HG03457 (cell line): ENCODE data around the gene CARD11.
"Not testable (repeated sequence)": the region's sequence is repeated elsewhere in the genome, so short reads cannot be mapped to it uniquely, and the experiment has no call there.

ENCODE experiments used
- ATAC-seq: cut with Tn5 transposase; IDR thresholded peaks from one replicate; pipeline ENCODE4 v1.9.1; 2021; ENCODE audit warnings: moderate number of reproducible peaks; ENCODE audit not compliant: unreplicated experiment

CARD11 gene

GRCh38 chr7:3021825-3022224, 21.8 kb downstream of the CARD11 start:
- ATAC-seq = no peak

DNA sequence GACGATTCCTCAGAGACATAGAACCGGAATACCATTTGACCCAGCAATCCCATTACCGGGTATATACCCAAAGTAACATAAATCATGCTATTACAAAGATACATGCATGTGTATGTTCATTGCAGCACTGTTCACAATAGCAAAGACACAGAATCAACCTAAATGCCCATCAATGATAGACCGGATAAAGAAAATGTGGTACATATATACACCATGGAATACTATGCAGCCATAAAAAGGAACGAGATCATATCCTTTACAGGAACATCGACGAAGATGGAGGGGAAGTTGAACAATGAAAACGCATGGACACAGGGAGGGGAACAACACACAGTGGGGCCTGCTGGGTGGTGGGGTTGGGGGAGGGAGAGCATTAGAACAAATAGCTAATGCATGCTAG, 22.4 kb downstream of the CARD11 start:
- not testable (repeated sequence) for ATAC-seq

DNA sequence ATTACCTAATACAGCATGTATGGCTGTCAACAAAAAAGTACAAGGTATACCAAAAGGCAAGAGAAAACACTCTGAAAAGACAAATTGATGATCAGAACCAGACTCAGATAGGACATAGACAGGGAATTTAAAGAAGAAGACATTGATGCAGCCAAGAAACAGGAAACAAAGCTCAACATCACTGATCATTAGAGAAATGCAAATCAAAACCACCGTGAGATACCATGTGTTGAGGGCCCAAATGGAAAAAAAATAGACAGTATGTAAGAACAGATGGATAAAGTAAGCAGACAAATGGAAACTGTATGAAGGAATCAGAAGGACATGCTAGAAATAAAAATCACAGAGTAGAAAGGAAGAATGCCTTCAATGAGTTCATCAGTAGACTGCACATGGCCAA, 23.3 kb downstream of the CARD11 start:
- no peak for ATAC-seq

DNA sequence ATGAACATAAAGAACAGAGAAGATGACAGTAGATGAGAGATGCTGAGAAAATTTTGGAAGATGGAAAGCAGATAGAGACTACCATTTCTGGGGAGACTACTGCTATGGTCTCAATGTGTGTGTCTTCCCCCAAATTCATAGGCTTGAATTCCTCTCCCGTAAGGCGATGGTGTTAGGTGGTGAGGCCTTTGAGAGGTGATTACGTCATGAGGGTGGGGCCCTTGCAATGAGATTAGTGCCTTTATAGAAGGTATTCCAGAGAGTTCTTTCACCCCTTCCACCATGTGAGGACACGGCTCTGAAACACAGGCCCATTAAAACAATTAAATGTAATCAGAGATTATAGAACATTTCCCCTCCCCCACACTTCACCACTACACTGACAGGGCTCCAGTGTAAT, 23.9 kb downstream of the CARD11 start:
- ATAC-seq = no peak

DNA sequence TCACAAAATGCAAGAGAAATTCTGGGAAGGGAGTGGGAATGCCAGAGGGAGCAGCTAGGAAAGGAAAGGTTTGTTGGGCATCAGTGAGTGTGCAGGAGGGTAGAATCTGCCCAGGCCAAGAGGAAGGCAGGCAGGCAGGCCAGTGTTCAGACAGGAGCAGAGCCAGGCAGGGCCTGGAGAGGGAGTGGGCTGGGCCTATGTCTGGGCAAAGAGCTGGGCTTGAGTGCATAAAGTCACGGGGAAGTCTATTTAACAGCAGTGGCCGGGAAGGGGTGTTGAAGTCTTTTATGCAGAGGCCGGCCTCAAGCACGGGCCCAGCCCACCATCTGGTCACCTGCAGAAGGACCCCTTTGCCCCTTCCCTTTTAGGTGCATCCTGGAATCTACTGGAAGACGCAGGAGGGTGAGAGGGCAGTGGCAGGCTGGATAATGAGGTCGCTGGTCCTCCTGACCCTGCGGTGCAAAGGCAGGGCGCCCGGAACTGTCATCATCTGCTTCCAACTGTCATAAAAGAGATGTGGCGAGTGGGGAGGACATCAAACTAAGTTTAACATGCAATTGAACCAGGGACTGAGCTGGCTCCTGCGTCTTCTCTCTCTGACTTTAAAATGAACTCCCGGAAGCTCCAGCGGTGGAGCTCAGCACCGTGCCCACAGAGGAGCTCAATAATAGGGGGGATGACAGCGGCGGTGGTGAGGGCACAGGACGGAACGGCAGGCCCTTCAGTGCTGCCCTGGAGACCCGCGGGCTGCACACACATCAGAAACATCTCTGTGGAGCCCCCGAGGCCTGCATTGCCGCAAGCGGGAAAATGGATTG, 29.5 kb downstream of the CARD11 start:
- ATAC-seq = no peak

GRCh38 chr7:3011211-3011852, 32.3 kb downstream of the CARD11 start:
- no peak for ATAC-seq

- ATAC-seq = no peak
These were observed 33.5 kb downstream of the CARD11 start for GRCh38 chr7:3010161-3010560.

- ATAC-seq = no peak
These were observed 34.6 kb downstream of the CARD11 start for GRCh38 chr7:3009086-3009485.

DNA sequence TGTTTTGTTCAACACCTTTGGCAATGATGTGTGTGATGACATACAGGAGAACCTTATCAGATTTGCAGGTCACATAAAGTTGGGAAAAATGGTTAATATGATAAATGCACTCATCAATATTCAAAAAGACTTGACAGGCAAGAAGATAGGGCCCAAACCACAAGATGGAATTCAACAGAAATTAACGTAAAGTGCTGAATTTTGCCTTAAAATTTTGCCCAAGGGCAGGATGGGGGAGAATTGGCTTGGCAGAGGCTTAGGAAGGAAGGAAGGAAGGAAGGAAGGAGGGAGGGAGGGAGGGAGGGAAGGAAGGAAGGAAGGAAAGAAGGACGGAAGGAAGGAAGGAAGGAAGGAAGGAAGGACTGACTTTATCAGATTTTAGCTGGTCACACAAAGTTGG, 35.3 kb downstream of the CARD11 start:
- ATAC-seq = no peak

- no peak for ATAC-seq
These were observed 36.0 kb downstream of the CARD11 start for GRCh38 chr7:3007696-3008095.

DNA sequence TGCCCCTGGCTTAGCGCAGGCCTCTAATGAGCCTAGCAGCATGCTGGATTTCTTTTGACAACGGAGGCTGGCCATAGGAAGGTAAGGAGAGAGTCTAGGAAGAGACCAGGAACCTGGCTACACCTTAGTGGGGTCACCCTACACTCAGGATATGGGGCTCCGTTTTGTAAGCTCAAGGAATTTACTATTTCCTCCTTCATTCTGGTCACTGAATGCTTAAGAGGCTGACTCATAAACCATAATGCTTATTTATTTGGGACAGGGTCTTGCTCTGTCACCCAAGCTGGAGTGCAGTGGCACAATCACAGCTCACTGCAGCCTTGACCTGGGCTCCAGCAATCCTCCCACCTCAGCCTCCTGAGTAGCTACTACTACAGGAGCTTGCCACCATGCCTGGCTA, 38.4 kb downstream of the CARD11 start:
- ATAC-seq = no peak

DNA sequence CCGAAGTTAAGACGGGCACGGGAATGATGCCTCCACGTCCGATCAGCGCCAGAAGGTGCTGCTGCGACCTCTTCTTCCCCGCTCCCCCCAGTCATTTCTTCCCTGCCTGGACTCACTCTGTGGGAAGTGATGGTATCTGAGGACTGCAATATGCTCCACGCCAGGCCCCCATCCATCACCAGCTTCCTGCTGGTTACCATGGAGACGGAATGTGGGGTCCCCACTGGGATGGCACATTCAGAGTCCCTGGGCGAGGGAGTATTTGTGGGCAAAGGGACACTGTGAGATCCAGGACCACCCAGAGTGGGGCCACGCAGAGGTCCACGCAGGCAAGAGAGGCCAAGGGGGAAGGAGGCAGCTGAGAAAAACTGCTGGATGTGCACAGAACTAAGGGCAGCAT, 39.7 kb downstream of the CARD11 start:
- ATAC-seq = no peak

GRCh38 chr7:3002631-3003030, 41.0 kb downstream of the CARD11 start:
- no peak for ATAC-seq

GRCh38 chr7:3000566-3000965, 43.1 kb downstream of the CARD11 start:
- ATAC-seq = no peak

DNA sequence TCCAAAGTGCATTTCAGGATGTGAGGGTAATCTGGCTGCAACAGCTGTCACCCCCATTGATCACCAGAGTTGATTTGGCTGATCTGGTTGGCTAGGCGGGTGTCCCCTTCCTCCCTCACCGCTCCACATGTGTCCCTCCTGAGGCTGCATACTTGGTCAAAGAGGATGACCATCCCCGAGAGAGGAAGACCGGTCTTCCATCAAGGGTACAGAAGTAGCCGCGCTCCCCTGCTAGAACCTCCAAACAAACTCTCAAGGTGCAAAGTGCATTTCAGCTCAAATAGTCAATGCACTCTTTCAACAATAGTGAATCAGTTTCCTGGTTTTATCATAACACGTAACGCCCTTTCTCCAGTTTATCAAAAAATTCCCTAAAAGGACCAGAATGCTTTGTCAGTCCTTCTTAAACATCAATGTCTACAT, 44.6 kb downstream of the CARD11 start:
- ATAC-seq = no peak

DNA sequence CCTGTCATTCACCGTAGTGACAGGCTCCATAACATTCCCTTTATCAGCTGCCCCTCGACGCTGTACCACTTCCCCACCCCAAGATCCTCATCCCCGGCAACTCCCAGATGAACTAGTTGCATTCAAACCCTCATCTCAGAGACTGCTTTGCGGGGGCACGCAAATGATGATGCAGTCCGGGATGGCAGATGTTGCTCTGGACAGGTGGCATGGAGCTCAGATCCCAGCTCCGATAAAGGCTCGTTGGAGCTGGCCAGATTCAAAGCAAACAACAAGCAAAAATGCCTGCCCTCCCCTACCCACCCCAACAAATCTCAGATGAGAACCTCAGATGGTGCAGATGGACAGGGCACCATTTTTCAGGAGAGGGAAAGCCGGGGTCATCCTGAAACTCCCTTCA, 46.7 kb downstream of the CARD11 start:
- no peak for ATAC-seq

GRCh38 chr7:2996141-2996540, 47.5 kb downstream of the CARD11 start:
- no peak for ATAC-seq

DNA sequence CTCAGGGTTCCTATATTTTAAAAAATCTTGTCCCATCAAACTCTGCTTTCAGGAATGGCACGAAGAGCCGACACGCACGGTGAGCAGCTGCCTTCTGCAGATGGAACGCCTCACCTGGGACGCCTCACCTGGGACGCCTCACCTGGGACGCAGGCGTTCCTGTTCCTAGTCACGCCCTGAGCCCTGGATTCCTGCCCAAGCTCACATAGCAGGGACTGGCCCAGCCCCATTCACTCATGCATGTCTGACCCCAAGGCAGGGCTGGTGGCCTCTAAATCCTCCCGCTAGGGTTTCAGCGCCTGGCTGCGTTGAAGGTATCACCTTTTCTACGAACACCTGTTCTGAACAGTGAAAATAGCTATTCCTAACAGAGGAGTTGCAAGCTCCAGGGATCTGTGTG, 49.8 kb downstream of the CARD11 start:
- no peak for ATAC-seq

- no peak for ATAC-seq
These were observed 50.3 kb downstream of the CARD11 start for GRCh38 chr7:2993396-2993795.

- no peak for ATAC-seq
These were observed 52.7 kb downstream of the CARD11 start for GRCh38 chr7:2990949-2991470.

DNA sequence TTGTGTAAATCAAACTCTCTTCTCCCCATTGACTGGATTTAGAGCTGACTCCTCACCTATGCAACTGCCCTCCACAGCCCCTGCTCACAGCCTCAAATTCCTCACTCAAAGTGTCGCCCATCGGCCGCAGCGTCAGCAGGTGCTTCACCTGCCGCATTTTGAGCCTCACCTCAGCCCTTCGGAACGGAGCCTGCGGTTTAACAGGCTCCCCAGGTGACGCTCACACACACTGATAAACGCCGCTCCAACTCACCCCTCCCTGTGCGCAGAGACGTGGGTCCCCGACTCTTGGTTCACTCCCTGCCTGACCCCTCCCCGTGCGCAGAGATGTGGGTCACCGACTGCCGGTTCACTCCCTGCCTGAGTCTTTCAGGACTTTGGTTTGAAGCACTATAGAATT, 57.1 kb downstream of the CARD11 start:
- no peak for ATAC-seq

DNA sequence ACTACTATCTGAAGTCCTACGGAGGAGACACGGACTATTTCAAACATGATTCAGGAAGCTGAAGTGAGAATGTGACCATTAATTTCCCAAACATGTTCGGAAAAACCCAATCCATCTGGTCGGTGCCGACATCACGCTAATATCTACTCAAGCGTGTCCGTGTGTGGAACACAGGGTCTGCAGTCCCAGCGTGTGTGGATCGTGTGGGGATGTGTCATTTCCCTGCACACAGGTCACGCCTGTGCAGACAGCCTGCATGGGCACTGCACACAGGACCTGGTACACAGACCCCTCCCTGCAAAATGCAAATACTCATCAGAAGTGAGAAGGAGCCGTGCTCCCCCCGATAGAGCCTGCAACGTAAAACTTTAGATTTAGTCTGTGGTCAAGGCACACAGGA, 57.8 kb downstream of the CARD11 start:
- no peak for ATAC-seq
